Measurements from ENCODE around the gene ATAD1.
"Not testable (repeated sequence)": the region's sequence is repeated elsewhere in the genome, so short reads cannot be mapped to it uniquely, and the experiment has no call there.

ATAD1 gene, protein sequence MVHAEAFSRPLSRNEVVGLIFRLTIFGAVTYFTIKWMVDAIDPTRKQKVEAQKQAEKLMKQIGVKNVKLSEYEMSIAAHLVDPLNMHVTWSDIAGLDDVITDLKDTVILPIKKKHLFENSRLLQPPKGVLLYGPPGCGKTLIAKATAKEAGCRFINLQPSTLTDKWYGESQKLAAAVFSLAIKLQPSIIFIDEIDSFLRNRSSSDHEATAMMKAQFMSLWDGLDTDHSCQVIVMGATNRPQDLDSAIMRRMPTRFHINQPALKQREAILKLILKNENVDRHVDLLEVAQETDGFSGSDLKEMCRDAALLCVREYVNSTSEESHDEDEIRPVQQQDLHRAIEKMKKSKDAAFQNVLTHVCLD

DNA sequence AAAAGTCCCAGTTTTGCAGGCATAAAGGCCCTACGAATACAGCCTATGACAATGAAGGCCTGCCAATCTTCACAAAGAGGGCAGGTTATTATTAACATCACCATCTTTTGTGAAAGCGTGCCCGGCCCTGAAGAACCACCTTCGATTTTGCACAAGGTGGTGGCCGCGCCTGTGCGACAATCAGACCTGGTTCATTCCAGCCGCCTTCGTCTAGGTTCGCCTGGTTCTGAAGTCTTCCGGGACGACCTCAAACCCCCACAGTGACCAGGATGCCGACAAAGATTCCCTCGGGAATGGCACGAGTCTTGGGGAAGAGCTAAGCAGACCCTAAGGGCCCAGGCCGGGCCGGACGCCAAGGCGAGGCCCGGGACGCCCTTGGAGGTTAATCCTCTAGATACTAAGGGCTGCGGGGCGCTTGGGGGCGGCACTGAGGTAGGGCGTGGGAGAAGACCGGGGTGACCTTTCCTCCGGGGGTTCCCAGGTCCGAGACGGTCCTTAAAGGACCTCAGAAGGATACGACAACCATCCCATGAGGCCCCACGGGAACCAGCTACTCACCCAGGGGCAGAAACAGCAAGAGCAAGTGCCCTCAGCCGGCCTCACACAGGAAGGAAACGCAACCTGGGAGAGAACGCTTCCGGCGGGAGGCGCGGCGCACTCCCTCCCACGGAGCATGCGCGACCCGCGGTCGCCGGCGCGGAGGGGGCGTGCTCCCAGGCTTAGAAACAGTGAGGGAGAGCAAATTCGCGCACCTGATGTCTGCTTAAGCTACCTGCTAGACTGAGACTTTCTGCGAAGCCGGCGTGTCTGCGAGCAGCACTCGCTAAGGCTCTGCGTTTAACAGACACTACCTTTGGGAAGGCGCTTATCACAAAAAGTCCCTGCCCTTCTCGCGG is at the start of gene ATAD1:
Gene ATAD1, minus strand, starts transcription at position 618 of the 896 bp plus-strand sequence. CDS start 3,627 bp downstream, outside the sequence.
- peak; percentile 58 to 77 for DNase-seq (ENCODE audit: low read depth in 2 of 2, low spot score in 1 of 2)

DNA sequence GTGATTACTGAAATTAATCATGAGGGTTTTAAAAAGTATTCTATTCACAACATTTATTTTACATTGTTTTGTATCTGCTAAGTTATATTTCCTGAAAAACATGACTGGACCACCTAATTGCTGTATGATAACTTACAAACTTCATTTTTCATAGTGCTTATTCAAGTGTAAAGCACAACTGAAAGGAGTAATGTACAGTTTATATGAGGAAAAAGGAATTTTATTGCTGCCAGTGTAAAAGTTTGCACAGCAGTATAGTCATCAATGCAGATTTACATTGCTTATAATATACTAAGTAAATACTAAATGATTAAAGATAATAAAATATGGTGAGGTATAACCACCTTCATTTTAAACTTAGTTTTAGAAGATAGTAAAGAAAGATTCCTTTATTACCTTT is 49.4 kb upstream of the ATAD1 start:
- DNase-seq (ENCODE audit: low read depth in 2 of 2, low spot score in 1 of 2) = no peak

DNA sequence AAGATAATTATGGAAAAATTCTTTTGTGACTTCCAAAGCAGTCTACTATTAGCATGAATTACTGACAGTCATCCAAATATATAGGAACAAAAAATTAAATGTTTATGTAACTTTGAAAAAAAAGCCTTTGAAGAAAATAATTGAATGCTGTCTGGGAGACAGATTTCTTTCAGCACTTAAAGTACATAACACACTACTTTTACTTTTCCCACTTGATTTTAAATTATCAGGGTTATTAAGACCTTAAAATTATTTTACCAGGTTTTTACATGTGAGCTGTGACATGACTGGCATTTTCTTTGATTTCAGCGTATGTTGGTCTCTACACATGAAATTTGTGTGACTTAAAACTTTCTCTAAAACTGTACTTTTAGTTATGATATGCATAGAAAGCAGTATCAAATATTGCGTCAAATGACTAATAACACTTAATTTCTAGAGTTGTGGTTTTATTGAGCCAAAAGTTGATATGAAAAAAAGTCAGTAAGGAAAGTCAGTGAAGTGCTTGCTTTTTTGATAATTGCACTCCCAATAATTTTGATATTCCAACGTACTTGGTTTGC is 48.5 kb upstream of the ATAD1 start:
- DNase-seq (ENCODE audit: low read depth in 2 of 2, low spot score in 1 of 2) = no peak

DNA sequence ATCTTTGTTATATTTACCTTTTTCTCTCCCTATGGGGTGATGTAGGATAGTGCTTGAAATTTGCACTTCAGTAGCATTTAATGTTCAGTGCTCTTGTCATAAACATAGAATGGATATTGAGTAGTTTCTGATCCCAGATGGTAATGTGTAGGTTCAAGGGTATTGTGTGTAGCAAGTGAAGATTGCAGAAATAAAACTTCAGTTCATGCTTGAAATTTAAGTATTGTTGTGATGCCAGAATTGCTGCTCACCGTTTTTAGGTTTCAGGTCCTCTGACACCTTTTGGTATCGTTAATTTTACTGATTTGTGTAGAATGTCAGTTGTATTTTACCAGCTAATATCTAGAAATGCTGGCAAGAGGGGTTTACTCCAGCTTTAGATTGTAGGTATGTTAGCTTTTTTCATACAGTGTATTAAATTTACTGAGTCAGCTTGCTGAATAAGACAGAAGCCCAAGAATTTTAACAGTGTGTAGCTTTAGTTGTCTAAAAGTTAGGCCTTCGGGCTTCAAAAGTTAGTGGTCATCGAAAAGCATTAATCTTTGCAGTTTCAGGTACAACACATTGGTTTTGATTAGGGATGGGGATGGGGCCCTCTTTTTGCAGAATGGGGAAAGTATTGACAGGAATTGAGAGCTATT is 47.3 kb upstream of the ATAD1 start:
- no peak for DNase-seq (ENCODE audit: low read depth in 2 of 2, low spot score in 1 of 2)

DNA sequence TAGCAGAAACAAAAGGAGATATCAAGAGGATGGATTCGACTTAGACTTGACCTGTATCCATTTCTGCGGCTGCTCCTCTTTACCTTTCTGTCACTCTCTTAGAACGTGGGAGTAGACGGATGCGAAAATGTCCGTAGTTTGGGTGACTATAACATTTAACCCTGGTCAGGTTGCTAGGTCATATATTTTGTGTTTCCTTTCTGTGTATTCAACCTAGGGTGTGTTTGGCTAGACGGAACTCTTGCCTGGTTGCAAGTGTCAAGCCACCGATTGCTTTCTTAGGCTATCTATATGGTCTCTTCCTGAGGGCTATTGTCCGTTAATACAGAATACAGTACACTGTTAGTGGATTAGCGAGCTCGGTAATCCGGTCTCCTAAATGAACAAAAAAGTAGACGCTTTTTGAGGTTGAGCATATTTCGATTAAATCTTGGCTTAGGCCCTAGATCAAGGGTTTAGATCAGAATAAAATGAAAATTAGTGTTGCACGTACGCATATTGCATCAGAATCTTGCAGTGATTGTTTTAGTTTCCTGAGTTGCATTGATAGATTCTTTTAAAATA is 46.6 kb upstream of the ATAD1 start:
- no peak for DNase-seq (ENCODE audit: low read depth in 2 of 2, low spot score in 1 of 2)

DNA sequence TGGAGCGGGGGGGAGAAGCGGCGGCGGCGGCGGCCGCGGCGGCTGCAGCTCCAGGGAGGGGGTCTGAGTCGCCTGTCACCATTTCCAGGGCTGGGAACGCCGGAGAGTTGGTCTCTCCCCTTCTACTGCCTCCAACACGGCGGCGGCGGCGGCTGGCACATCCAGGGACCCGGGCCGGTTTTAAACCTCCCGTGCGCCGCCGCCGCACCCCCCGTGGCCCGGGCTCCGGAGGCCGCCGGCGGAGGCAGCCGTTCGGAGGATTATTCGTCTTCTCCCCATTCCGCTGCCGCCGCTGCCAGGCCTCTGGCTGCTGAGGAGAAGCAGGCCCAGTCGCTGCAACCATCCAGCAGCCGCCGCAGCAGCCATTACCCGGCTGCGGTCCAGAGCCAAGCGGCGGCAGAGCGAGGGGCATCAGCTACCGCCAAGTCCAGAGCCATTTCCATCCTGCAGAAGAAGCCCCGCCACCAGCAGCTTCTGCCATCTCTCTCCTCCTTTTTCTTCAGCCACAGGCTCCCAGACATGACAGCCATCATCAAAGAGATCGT is 46.0 kb upstream of the ATAD1 start:
- not testable (repeated sequence) for DNase-seq (ENCODE audit: low read depth in 2 of 2, low spot score in 1 of 2)

DNA sequence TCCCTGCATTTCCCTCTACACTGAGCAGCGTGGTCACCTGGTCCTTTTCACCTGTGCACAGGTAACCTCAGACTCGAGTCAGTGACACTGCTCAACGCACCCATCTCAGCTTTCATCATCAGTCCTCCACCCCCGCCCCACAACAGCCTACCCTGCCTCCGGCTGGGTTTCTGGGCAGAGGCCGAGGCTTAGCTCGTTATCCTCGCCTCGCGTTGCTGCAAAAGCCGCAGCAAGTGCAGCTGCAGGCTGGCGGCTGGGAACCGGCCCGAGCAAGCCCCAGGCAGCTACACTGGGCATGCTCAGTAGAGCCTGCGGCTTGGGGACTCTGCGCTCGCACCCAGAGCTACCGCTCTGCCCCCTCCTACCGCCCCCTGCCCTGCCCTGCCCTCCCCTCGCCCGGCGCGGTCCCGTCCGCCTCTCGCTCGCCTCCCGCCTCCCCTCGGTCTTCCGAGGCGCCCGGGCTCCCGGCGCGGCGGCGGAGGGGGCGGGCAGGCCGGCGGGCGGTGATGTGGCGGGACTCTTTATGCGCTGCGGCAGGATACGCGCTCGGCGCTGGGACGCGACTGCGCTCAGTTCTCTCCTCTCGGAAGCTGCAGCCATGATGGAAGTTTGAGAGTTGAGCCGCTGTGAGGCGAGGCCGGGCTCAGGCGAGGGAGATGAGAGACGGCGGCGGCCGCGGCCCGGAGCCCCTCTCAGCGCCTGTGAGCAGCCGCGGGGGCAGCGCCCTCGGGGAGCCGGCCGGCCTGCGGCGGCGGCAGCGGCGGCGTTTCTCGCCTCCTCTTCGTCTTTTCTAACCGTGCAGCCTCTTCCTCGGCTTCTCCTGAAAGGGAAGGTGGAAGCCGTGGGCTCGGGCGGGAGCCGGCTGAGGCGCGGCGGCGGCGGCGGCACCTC is 45.3 kb upstream of the ATAD1 start, which contains the start of the genes KLLN and PTEN:
Gene KLLN, minus strand, starts transcription at position 481 of the 891 bp plus-strand sequence. CDS start 1,046 bp downstream, outside the sequence.
Gene PTEN, plus strand, starts transcription at position 573 of the 891 bp plus-strand sequence. CDS start 845 bp downstream, outside the sequence.
- DNase-seq (ENCODE audit: low read depth in 2 of 2, low spot score in 1 of 2) = peak; percentile 55 to 66

DNA sequence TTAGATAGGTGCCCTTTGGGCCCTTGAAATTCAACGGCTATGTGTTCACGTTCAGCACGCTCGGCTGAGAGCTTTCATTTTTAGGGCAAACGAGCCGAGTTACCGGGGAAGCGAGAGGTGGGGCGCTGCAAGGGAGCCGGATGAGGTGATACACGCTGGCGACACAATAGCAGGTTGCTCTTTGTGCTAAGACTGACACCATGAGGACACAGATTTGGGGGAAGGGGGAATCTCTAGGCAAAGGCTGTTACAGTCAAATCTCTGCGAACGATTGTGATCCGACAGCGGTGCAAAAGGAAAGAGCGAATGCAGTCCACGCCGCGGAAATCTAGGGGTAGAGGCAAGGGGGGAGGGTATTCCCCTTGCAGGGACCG is 44.6 kb upstream of the ATAD1 start:
- DNase-seq (ENCODE audit: low read depth in 2 of 2, low spot score in 1 of 2) = no peak

DNA sequence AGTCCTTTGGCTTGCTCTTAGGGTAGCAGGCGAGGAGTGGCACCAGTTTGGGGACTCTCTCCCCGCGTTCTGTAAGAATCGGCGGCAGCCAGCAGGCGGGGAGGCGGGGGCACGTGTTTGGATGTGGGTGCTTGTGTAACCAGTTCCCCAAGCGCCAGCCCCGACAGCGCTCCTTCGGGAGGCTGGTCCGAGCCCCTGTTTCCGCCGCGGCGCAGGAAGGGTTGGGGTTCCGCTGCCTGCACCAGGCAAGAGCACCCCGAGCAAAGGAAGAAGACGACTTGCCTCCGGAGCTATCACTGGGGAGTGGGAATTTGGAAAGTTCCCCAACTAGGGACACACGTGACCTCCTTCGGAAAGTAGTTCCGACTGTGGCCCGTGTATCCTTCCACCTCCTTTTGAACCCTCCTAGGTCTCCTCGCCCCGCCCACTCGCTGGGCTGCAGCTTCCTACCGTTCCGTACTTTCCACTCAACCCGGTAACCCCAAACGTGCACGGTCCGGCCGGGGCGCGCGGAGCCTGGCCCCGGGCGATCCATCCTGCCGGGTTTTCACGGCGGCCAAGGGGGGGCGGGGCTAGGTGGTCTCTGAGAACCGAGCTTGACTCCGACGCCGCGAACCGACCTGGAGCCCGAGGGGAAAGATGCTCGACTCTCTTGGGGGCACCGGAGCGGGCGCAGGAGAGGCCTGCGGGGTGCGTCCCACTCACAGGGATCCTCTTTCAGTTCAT is 44.1 kb upstream of the ATAD1 start:
- DNase-seq (ENCODE audit: low read depth in 2 of 2, low spot score in 1 of 2) = peak; percentile 85 to 89

DNA sequence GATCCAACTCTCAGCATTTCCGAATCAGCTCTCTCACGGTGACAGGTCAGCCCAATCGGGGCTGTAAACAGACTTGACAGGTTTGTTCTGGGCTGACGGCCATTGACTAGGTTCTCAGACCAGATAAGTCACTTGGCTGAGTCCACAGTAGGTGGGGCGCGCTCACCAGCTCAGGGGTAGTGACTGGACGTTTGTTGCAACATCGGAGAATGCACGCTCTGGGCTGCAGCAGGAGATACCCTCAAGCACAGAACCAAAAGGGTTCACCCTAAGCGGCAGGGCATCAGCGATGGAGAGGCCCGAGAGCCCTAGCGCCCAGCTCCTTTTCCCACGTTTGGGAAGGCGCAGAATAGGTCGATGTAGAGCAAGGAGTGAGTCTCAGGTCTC is 43.5 kb upstream of the ATAD1 start:
- no peak for DNase-seq (ENCODE audit: low read depth in 2 of 2, low spot score in 1 of 2)

DNA sequence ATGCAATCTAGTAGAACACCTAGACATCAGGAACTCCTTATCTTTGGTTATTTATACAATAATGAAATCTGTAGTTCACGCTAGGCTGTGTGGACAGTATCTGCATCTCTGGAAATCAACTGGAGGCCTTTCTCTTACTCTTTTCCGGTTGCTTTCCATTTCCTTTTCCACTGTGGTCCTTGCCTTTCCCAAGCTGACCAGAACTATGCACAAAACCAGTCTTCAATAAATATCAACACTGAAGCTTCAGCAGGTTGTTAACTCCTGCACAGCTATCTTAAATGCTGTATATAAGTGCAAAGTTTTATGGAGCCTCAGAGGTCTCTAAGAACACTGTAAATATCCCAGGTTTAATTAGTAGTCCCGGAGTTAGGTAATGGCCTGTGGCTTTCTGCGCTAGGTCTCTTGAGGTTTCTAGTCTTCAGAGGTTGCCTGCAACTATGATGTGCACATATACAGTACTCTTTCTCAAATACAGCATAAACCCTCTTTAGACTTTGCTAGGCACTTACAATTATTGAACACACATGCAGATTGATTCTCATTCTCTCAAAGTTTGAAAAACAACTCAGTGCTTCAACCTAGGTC is 42.9 kb upstream of the ATAD1 start:
- DNase-seq (ENCODE audit: low read depth in 2 of 2, low spot score in 1 of 2) = no peak

DNA sequence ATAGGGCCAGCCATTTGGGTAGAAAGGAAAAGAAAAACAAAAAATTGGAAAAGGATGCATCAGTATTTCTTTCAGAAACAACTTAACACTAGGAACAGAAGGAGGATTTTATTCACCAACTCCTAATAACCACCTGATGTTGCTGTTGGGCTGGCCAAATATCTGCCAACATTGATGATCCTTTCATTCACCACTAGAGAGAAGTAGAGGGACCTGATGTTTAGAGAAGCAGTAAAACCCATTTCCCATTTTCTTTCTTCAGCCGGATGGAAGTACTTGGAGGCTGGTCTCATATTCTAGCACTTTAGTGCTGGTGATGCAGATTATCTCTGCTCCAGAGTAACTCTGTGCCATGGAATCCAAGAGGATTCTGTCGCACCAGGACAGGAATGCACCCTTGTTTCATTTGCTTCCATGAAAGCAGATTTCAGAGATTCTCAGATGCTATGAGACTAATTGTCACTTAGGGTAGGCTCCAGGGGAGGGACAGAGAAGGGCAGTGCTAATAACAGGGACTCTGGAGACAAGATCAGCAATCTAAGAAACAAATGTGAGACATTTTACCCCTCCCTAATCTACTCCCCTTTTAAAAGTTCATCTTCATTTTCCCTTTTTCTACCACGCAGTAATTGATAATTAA is 42.2 kb upstream of the ATAD1 start:
- DNase-seq (ENCODE audit: low read depth in 2 of 2, low spot score in 1 of 2) = no peak

DNA sequence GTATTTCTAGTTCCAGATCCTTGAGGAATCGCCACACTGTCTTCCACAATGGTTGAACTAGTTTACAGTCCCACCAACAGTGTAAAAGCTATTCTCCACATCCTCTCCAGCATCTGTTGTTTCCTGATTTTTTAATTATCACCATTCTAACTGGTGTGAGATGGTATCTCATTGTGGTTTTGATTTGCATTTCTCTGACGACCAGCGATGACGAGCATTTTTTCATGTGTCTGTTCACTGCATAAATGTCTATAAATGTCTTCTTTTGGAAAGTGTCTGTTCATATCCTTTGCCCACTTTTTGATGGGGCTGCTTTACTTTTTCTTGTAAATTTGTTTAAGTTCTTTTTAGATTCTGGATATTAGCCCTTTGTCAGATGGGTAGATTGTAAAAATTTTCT is 37.6 kb upstream of the ATAD1 start:
- DNase-seq (ENCODE audit: low read depth in 2 of 2, low spot score in 1 of 2) = not testable (repeated sequence)

DNA sequence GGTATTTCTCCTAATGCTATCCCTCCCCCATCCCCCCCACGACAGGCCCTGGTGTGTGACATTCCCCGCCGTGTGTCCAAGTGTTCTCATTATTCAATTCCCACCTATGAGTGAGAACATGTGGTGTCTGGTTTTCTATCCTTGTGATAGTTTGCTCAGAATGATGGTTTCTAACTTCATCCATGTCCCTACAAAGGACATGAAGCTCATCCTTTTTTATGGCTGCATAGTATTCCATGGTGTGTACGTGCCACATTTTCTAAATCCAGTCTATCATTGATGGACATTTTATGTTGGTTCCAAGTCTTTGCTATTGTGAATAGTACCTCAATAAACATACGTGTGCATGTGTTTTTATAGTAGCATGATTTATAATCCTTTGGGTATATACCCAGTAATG is 37.2 kb upstream of the ATAD1 start:
- not testable (repeated sequence) for DNase-seq (ENCODE audit: low read depth in 2 of 2, low spot score in 1 of 2)

DNA sequence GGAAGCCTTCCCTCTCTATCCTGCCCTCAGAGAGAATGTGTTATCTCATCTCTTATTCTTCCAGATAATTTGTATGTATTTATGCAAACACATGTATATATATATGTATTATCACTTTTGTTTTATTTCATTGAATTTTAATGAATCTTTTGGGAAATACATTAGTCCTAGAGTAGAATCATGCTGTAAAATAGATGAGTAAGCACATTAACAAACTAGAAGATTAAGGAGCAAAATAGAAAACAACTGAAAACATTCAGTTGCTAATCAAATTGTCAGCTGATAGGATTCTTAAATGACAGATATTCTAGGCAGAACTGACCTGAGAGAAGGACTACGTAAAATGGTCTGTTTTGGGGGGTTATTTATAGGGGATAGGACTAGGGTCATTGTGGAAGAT is 34.1 kb upstream of the ATAD1 start:
- no peak for DNase-seq (ENCODE audit: low read depth in 2 of 2, low spot score in 1 of 2)

DNA sequence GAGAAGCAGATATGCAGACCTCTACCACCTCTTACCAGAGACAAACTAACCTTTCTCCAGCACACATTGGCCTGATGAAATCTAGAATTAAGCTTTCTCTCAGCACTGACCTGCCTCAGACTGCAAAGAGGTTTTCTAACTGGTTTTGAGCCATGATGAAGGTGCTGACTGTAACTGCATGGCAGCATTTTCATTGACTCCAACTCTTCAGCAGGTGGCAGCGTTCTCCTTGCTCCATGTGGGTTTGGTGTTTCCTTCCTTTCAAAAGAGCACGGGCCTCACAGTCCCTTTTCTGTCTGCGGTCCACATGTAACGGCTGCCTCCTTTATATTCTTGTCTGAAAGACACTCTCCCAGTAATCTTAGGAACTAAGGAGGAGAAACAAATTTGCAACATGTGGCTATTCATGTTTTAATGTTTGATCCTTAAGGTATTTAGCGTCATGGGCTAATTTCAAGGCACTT is 32.7 kb upstream of the ATAD1 start:
- DNase-seq (ENCODE audit: low read depth in 2 of 2, low spot score in 1 of 2) = peak in 1 of 2 donors; percentile 11

DNA sequence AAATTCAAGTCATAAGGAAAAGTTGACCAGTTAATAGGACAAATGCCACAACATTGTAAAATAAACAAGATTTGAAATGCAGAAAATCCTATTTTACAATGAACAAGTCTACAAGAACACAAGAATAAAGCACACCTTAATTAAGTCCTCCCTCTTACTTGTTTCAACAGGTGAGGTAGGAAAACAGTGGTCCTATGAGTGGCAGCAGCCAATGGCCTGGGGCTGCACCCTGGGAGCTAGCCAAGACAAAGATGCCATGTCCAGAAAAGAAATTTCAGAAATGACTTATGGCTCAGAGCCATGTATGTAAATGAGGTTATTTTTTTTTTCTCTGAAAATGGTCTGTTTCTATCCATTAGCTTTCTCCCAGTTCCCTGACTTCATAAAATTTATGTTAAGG is 31.0 kb upstream of the ATAD1 start:
- DNase-seq (ENCODE audit: low read depth in 2 of 2, low spot score in 1 of 2) = no peak

DNA sequence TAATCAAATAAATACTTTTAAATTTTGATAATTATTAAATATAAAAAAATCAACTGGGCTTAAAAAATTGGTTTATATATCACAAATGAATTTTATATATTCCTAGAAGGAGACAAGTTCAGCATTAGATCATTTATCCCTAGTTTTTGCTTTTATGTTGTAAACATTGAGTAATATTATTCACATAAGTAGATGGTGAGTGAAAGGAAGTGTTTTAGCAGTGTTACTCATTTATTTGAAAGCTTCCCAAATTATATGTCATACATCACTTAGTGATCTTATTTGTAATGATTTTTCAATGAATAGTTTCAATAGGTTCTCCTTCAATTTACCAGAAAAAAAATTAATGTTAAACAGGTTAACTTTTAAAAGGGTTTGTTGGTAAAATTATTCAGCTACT is 29.5 kb upstream of the ATAD1 start:
- DNase-seq (ENCODE audit: low read depth in 2 of 2, low spot score in 1 of 2) = no peak
